HEK293T (cell line): ENCODE measurements around the gene NRG2.

ENCODE experiments used
- CTCF ChIA-PET: fragments of 350-600 bp; formaldehyde crosslinking; extraction: SDS; loops from one replicate; lab custom pipeline; 2021; ENCODE audit warnings: antibody characterized with exemption, inconsistent platforms; lab: Yijun Ruan, JAX
- POLR2A ChIA-PET: fragments of 350-600 bp; formaldehyde crosslinking; extraction: SDS; loops from one replicate; lab custom pipeline; 2020; ENCODE audit warnings: antibody characterized with exemption, inconsistent platforms; lab: Yijun Ruan, JAX
- DNase-seq: peaks from one replicate; pipeline ENCODE4 v3.0.0; 2012; ENCODE audit warnings: mixed read lengths; ENCODE audit errors: extremely low spot score
- ARNT ChIP-seq: fragments of 450-650 bp; IDR thresholded peaks from 2 replicates; pipeline ENCODE4 v1.6.1; 2017; ENCODE audit warnings: mild to moderate bottlenecking
- BHLHE40 ChIP-seq: fragments of 450-650 bp; IDR thresholded peaks from 2 replicates; pipeline ENCODE4 v1.6.1; 2016; ENCODE audit warnings: mild to moderate bottlenecking, moderate library complexity, borderline replicate concordance
- CTBP1 ChIP-seq: fragments of 450-650 bp; IDR thresholded peaks from 2 replicates; pipeline ENCODE4 v1.6.1; 2016; ENCODE audit warnings: borderline replicate concordance
- ELF4 ChIP-seq: fragments of 450-650 bp; IDR thresholded peaks from 2 replicates; pipeline ENCODE4 v1.6.1; 2017; ENCODE audit warnings: antibody characterized with exemption
- FOXA1 ChIP-seq: fragments of 450-650 bp; IDR thresholded peaks from 2 replicates; pipeline ENCODE4 v1.6.1; 2016; ENCODE audit warnings: mild to moderate bottlenecking
- FOXK2 ChIP-seq: fragments of 450-650 bp; IDR thresholded peaks from 2 replicates; pipeline ENCODE4 v1.6.1; 2016; ENCODE audit warnings: mild to moderate bottlenecking
- FOXM1 ChIP-seq: fragments of 450-650 bp; IDR thresholded peaks from 2 replicates; pipeline ENCODE4 v1.6.1; 2017; ENCODE audit warnings: mild to moderate bottlenecking, borderline replicate concordance
- HDGF ChIP-seq: fragments of 450-650 bp; IDR thresholded peaks from 2 replicates; pipeline ENCODE4 v1.6.1; 2017; ENCODE audit warnings: antibody characterized with exemption, borderline replicate concordance
- L3MBTL2 ChIP-seq: fragments of 450-650 bp; conservative IDR thresholded peaks from 2 replicates; pipeline ENCODE4 v1.6.1; 2016; ENCODE audit warnings: mild to moderate bottlenecking
- LEF1 ChIP-seq: fragments of 450-650 bp; IDR thresholded peaks from 2 replicates; pipeline ENCODE4 v1.6.1; 2017; ENCODE audit warnings: mild to moderate bottlenecking, borderline replicate concordance
- NFRKB ChIP-seq: fragments of 450-650 bp; IDR thresholded peaks from 2 replicates; pipeline ENCODE4 v1.6.1; 2016; ENCODE audit warnings: mild to moderate bottlenecking, moderate library complexity
- SP1 ChIP-seq: fragments of 450-650 bp; IDR thresholded peaks from 2 replicates; pipeline ENCODE4 v1.6.1; 2017
- SUZ12 ChIP-seq: fragments of 450-650 bp; IDR thresholded peaks from 2 replicates; pipeline ENCODE4 v1.6.1; 2016; ENCODE audit warnings: mild to moderate bottlenecking
- TARDBP ChIP-seq: fragments of 450-650 bp; IDR thresholded peaks from 2 replicates; pipeline ENCODE4 v1.6.1; 2016
- ZNF384 ChIP-seq: fragments of 450-650 bp; IDR thresholded peaks from 2 replicates; pipeline ENCODE4 v1.6.1; 2016
- TF ChIP-seq, protein P1 (sequence below): fragments of 450-650 bp; IDR thresholded peaks from 2 replicates; pipeline ENCODE4 v1.6.1; 2016

Gene NRG2

DNA sequence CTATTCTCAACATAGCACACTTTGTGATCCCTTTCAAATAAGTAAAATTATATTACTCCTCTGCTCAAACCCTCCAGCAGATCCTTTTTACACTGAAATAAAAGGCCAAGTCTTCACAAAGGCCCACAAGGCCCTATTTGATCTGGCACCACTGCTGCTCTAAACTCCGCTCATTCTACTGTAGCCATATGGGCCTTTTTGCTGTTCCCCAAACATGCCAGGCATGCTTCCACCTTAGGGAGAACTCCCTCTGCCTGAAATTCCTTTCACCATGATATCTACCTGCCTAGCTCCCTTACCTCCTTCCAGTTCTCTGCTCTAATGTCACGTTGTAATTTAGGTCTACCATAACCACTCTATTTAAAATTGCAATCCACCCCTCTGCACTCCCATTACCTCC is 28.3 kb downstream of the NRG2 start:
- DNase-seq: no peak
- POLR2A ChIA-PET: no interaction called here
- TF ChIP-seq FOXM1 (no peak), LEF1 (no peak), SP1 (no peak), CTBP1 (no peak), L3MBTL2 (no peak)
- CTCF ChIA-PET: no interaction called here

DNA sequence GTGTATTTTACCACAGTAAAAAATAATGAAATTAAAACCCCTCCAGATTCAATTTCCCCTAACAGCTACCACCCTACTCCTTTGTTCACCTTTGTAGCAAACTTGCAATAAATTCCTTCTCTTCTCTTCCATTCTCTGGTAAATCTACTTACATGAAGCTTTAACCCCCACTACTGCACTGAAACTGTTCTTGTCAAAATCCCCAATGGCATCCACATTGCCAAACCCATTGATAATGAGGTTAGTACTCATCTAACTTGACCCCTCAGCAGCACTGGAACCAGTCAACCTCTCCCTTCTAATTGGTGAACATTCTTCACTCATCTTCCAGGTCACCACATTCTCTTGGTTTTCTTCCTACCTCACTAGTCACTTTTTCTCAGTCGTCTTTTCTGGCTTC is 29.6 kb downstream of the NRG2 start:
- no peak for DNase-seq
- CTCF ChIA-PET: no interaction called here
- POLR2A ChIA-PET: no interaction called here
- TF ChIP-seq ELF4 (no peak), LEF1 (no peak), ARNT (no peak), CTBP1 (no peak), SP1 (no peak), SUZ12 (no peak), BHLHE40 (no peak), HDGF (no peak), L3MBTL2 (no peak), FOXK2 (no peak), NFRKB (no peak), ZNF384 (no peak), FOXM1 (no peak), TARDBP (no peak), FOXA1 (no peak)
- TF ChIP-seq, protein P1, sequence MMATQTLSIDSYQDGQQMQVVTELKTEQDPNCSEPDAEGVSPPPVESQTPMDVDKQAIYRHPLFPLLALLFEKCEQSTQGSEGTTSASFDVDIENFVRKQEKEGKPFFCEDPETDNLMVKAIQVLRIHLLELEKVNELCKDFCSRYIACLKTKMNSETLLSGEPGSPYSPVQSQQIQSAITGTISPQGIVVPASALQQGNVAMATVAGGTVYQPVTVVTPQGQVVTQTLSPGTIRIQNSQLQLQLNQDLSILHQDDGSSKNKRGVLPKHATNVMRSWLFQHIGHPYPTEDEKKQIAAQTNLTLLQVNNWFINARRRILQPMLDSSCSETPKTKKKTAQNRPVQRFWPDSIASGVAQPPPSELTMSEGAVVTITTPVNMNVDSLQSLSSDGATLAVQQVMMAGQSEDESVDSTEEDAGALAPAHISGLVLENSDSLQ: no peak

DNA sequence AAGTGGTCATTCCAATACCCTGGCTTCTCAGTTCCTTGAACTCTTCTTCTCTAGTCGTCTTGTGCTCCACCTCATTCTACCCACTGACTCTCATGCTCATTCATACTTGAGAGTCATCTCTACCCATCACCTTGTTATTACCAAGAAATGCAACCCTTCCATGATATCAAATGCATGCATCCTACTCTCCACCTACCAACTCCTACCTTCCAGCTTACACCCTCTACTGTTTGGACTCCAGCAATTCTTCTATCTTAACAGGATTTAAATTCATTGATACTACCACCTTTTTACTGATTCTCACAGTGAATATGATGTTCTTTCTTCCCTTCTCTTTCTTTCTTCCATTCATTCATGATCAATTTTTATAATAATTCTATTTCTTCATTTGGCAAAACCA is 30.7 kb downstream of the NRG2 start:
- TF ChIP-seq NFRKB (no peak), LEF1 (no peak), SUZ12 (no peak), ZNF384 (no peak), HDGF (no peak), CTBP1 (no peak), ARNT (no peak), BHLHE40 (no peak), FOXK2 (no peak), TARDBP (no peak), FOXA1 (no peak)
- TF ChIP-seq, protein P1: no peak
- POLR2A ChIA-PET: no interaction called here
- CTCF ChIA-PET: no interaction called here
- DNase-seq: no peak

DNA sequence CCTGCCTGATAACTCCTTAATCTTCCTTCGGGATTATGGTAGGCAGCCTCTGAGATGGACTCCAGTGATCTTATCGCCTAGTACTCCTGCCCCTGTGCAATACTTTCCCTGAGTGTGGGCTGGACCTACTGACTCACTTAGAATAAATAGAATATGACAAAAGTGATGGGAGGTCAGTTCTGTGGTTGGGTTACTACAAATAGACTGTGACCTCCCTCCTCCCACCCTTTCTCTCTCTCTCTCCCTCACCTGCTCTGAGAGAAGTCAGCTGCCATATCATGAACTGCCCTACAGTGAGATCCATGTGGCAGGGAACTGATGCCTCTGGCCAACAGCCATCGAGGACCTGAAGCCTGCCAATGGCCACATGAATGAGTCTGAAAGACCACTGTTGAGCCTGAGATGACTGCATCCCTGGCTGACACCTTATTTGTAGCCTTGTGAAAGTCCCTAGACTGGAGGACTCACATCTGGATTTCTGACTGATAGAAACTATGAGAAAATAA is 31.7 kb downstream of the NRG2 start:
- ChIA-PET POLR2A (no interaction called here), CTCF (no interaction called here)
- TF ChIP-seq FOXM1 (no peak), BHLHE40 (no peak), L3MBTL2 (no peak), FOXK2 (no peak), LEF1 (no peak), ELF4 (no peak), CTBP1 (no peak), SUZ12 (no peak), ARNT (no peak), NFRKB (no peak), ZNF384 (no peak), SP1 (no peak), TARDBP (no peak), FOXA1 (no peak), HDGF (no peak)
- TF ChIP-seq, protein P1: no peak
- no peak for DNase-seq

DNA sequence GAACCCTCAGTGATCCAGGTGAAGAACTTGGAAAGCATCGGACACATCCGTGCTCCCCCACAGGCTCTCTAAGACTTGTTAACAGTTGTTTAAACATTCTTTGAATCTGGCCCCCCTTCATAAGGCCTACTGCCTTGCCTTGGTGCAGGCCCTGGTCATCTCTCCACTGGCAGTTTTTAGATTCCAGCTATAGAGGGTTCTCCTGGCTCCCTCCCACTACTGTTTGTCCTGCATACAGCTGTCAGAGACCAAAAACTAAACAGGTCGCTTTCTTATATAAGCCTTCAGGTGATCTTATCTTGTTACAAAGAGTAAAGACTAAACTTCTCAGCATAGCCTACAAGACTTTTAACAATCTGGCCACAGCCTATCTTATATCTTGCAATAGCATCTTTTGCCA is 32.3 kb downstream of the NRG2 start:
- ChIA-PET POLR2A (no interaction called here), CTCF (no interaction called here)
- TF ChIP-seq L3MBTL2: no peak
- no peak for TF ChIP-seq ELF4
- TF ChIP-seq BHLHE40: no peak
- TF ChIP-seq FOXK2: no peak
- no peak for TF ChIP-seq CTBP1
- TF ChIP-seq FOXM1: no peak
- no peak for DNase-seq

DNA sequence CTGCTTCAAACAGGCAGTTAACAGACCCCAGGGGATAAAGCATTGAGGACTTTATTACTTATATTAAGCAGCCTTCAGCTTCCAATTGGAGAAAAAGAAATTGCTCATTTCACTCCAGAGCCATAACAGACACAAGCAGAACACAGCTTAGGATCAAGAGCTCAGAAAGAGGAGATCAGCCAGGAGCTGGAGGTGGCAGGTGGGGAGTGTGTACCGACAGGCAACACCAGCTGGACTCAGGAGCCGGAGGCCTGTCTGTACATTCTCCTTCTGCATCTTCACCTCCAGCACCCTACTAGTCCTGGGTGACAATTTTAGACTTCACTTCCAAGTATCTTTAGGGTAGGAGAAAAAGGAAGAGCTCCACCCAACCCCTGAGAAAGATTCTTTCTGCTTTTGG is 35.8 kb downstream of the NRG2 start:
- ChIA-PET CTCF (interaction anchor here (0.6 to 1.3 kb wide), 4 partner anchors 39 to 126 kb away, joined by 3 read pairs; no protein-coding TSS in a partner anchor), POLR2A (no interaction called here)
- TF ChIP-seq ARNT (no peak), SUZ12 (no peak), L3MBTL2 (no peak)

DNA sequence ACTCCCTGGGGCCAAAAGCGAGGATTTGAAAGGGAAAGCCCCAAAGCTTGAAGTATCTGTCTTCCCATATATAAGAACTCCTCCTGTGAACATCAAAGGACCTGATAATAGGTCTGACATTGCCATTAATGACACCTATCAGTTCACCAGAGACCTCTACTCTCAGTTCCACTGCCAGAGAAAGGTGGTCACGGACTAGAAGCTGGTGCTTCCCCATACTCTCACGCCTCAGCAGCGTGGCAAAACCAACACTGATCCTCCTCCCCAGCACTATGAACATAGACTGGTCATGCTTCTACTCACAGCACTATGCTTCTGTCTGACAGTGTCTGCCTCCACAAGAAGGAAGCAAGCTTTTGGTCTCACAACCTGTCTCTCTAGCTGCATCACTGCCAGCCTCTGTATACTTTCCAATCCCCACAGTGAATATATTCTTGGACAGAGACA is 37.9 kb downstream of the NRG2 start:
- TF ChIP-seq HDGF (no peak), ZNF384 (no peak), CTBP1 (no peak), L3MBTL2 (no peak), LEF1 (no peak), FOXA1 (no peak), BHLHE40 (no peak), TARDBP (no peak), SUZ12 (no peak), FOXK2 (no peak), FOXM1 (no peak), ARNT (no peak), ELF4 (no peak), SP1 (no peak), NFRKB (no peak)
- TF ChIP-seq, protein P1: no peak
- ChIA-PET CTCF (interaction anchor here (0.9 kb wide), 1 partner anchor 36 kb away, joined by 4 read pairs; no protein-coding TSS in a partner anchor), POLR2A (no interaction called here)
- no peak for DNase-seq

More for the DNA sequence above, 35.8 kb downstream of the NRG2 start:
- DNase-seq: no peak
